Effector memory CD4-positive, alpha-beta T cell (primary cell): Measurements from ENCODE around the gene ERC1.
"Not testable (repeated sequence)": the region's sequence is repeated elsewhere in the genome, so short reads cannot be mapped to it uniquely, and the experiment has no call there.

ENCODE experiments used
- DNase-seq, 3 donors: peaks; one replicate each; pipeline ENCODE4 v3.0.0-alpha.2; 2020
- H3K27ac ChIP-seq: 2 replicates; pipeline ENCODE4 v1.7.0; 2013; ENCODE audit warnings: mild to moderate bottlenecking, low read length, moderate library complexity; ENCODE audit not compliant: insufficient read depth, poor library complexity, severe bottlenecking
- H3K27me3 ChIP-seq: replicated peaks from 2 replicates; pipeline ENCODE4 v1.7.0; 2013; ENCODE audit warnings: mild to moderate bottlenecking, low read length; ENCODE audit not compliant: insufficient read depth, control insufficient read depth, poor library complexity, severe bottlenecking
- H3K36me3 ChIP-seq: 2 replicates; pipeline ENCODE4 v1.7.0; 2013; ENCODE audit warnings: mild to moderate bottlenecking, low read length, moderate library complexity; ENCODE audit not compliant: control insufficient read depth, insufficient read depth
- H3K4me1 ChIP-seq: 2 replicates; pipeline ENCODE4 v1.7.0; 2013; ENCODE audit warnings: low read length, mild to moderate bottlenecking; ENCODE audit not compliant: control insufficient read depth, insufficient read depth, poor library complexity, severe bottlenecking
- H3K4me3 ChIP-seq: 2 replicates; pipeline ENCODE4 v1.7.0; 2013; ENCODE audit warnings: low read length, low read depth, mild to moderate bottlenecking; ENCODE audit not compliant: insufficient read depth, poor library complexity, severe bottlenecking
- H3K9me3 ChIP-seq: 2 replicates; pipeline ENCODE4 v1.7.0; 2013; ENCODE audit warnings: mild to moderate bottlenecking, low read length, moderate library complexity; ENCODE audit not compliant: control insufficient read depth

Gene ERC1

DNA sequence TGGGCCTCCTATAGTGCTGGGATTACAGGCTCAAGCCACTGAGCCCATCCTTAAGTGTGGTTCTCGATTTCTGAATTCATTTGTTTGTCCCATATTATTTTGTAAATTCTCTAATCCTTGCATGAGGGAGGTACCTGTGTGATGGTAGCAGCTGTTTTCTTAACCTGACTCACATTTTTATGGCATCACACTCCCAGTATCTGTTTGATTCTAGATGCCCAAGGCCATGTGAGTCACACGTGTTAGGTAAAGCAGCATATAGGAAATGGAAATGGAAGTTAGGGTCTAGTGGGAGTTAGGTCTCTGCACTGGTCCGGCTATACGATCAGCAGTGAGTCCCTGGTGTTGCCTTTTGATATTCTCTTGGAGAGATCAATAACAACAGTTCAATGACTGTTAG lies 198.1 kb downstream of the ERC1 start:
- no peaks in the 10 kb centered on the region for H3K9me3 ChIP-seq
- no peak for DNase-seq
- no peak overlapping the region for H3K27ac ChIP-seq
- peaks cover 14% of the 10 kb centered on the region for H3K36me3 ChIP-seq
- H3K27me3 ChIP-seq = no peaks in the 10 kb centered on the region
- H3K4me1 ChIP-seq = no peaks in the 10 kb centered on the region
- no peak overlapping the region for H3K4me3 ChIP-seq

DNA sequence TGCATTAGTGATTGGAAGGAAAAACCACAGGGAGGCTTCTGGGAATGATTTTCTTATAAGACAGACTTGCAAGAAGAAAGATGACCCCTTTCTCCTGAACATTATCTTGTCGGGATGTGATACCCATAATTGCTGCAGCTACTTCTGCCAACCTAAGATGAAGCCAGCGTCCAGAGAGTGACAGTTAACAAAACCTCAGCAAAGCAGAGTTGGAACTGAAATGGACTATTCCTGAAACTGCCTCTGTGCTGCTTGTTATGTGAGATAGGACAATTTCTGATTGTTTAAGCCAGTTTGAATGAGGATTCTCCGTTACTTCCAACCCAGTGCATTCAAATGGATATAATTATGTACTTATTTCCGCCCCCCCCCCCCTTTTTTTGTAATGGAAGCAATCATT lies 204.5 kb downstream of the ERC1 start:
- Histone ChIP-seq H3K4me1 (no peaks in the 10 kb centered on the region), H3K36me3 (peaks cover 7% of the 10 kb centered on the region), H3K27ac (no peak overlapping the region), H3K9me3 (no peaks in the 10 kb centered on the region), H3K27me3 (no peaks in the 10 kb centered on the region), H3K4me3 (no peak overlapping the region)
- DNase-seq = no peak

DNA sequence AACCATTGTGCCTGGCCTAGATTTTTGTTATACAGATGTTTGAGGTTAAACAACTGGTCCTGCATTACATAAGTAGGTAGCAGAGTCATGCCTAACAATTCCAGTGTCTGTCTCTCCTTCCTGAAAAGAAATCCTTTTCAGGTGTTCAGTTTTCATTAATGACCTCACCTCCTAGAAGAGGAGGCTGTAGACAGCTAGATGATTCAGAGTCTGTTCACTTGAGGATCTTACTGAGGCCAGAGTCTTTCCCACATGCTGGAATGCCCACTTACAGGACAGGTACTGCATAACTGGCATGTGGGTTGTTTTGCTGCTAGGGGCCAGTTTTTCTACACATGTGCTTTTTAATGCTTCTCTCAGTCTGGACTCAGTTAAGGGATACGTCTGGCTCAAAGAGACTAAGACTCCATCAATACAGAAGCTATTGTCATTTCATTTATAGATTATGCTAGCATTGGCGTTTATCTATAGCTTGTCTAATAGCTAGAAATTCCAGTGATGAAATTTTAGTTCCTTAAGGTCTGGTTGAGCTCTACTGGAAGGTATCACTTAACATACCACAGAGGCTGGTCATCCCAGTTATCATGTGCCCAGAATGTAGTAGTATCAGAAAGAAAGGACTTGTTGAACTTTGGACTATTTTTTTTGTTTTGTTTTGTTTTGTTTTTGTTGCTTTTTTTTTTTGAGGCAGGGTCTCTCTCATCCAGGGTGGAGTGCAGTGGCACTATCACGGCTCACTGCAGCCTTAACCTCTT lies 206.4 kb downstream of the ERC1 start:
- DNase-seq = no peak
- peaks cover 6% of the 10 kb centered on the region for H3K36me3 ChIP-seq
- no peaks in the 10 kb centered on the region for H3K27me3 ChIP-seq
- H3K4me1 ChIP-seq = no peaks in the 10 kb centered on the region
- no peaks in the 10 kb centered on the region for H3K9me3 ChIP-seq
- no peak overlapping the region for H3K4me3 ChIP-seq
- no peak overlapping the region for H3K27ac ChIP-seq

DNA sequence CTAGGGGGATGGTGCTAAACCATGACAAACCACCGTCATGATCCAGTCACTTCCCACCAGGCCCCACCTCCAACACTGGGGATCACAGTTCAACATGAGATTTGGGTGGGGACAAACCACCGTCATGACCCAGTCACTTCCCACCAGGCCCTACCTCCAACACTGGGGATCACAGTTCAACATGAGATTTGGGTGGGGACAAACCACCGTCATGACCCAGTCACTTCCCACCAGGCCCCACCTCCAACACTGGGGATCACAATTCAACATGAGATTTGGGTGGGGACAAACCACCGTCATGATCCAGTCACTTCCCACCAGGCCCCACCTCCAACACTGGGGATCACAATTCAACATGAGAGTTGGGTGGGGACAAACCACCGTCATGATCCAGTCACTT lies 207.8 kb downstream of the ERC1 start:
- not testable (repeated sequence) for H3K4me3 ChIP-seq, H3K27ac ChIP-seq, H3K4me1 ChIP-seq, H3K36me3 ChIP-seq, DNase-seq, H3K9me3 ChIP-seq, H3K27me3 ChIP-seq

DNA sequence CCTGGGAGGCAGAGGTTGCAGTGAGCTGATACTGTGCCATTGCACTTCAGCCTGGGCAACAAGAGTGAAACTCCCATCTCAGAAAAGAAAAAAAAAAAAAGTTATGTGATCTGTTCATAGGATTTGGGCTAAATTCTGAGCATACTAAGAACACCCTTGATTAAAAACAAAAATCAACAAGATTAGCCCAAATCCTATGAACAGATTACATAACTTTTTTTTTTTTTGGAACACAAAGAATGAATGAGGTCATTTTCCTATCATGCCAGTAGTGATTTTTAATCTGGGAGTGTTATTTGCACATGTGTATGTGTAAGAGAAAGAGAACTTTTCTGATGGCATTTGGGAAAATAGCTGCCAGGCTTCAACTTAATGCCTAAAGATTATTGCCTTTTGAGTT lies 208.7 kb downstream of the ERC1 start:
- no peak for DNase-seq
- H3K4me3 ChIP-seq = no peak overlapping the region
- peaks cover 6% of the 10 kb centered on the region for H3K36me3 ChIP-seq
- H3K4me1 ChIP-seq = no peaks in the 10 kb centered on the region
- H3K27ac ChIP-seq = no peak overlapping the region
- H3K9me3 ChIP-seq = no peaks in the 10 kb centered on the region
- no peaks in the 10 kb centered on the region for H3K27me3 ChIP-seq

DNA sequence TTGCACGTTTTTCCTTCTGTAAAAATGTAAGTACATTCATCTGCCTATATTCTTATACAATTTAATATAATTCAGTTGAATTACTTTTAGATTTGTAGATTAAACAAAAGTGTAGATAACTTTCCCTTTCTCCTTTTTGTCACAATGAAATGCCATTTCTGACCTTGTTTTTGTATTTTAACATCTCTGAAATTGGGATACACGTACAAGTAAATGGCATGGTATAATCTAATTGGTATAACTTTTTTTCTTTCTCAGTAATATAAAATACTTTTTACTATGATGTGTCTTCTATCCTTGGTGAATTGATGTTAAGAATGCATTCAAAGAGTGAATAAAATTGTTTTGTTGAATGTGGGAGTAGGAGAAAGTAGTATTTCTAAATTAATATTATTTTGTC lies 210.0 kb downstream of the ERC1 start:
- Histone ChIP-seq H3K9me3 (no peaks in the 10 kb centered on the region), H3K27me3 (no peaks in the 10 kb centered on the region), H3K4me1 (no peaks in the 10 kb centered on the region), H3K27ac (no peak overlapping the region), H3K4me3 (no peak overlapping the region), H3K36me3 (peaks cover 6% of the 10 kb centered on the region)
- no peak for DNase-seq

DNA sequence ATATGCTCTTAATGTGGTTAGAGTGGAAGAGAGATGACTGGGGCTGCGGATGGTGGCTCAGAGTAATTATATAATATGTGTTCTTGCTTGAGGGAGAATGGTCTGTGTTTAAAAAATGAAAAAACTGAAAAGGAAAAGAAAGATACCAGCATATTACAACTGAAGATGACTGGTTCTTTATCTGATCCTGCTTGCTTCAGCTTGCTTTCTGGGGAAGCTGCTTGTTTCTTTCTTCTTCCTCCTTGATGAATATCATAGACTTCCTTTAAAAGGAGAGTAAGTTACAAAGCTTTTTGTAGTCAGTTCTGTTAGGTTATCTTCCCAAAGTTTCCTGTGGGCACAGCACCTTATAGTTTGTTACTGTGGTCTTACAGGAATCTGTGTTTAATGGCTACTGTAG lies 210.9 kb downstream of the ERC1 start:
- DNase-seq = no peak

DNA sequence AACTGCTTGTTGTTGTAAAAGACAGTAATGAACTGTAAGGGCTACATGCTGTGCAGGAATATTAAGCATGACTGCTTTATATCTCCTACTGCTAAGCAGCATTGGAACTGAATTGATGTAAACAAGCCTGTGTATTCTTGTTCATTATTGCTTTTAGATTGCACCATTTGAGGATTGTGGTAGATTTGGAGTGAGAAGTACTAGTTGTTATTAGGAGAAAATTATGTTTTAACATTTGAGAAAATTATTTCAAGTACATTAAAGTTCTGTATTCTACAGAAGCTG lies 212.7 kb downstream of the ERC1 start:
- Histone ChIP-seq H3K27ac (no peak overlapping the region), H3K36me3 (peaks cover under 1% of the 10 kb centered on the region), H3K4me3 (no peak overlapping the region), H3K4me1 (no peaks in the 10 kb centered on the region), H3K9me3 (no peaks in the 10 kb centered on the region), H3K27me3 (no peaks in the 10 kb centered on the region)
- no peak for DNase-seq

More for the DNA sequence above, 210.9 kb downstream of the ERC1 start:
- H3K27me3 ChIP-seq = no peaks in the 10 kb centered on the region
- peaks cover 6% of the 10 kb centered on the region for H3K36me3 ChIP-seq
- no peaks in the 10 kb centered on the region for H3K4me1 ChIP-seq
- no peak overlapping the region for H3K27ac ChIP-seq
- H3K4me3 ChIP-seq = no peak overlapping the region
- no peaks in the 10 kb centered on the region for H3K9me3 ChIP-seq

DNA sequence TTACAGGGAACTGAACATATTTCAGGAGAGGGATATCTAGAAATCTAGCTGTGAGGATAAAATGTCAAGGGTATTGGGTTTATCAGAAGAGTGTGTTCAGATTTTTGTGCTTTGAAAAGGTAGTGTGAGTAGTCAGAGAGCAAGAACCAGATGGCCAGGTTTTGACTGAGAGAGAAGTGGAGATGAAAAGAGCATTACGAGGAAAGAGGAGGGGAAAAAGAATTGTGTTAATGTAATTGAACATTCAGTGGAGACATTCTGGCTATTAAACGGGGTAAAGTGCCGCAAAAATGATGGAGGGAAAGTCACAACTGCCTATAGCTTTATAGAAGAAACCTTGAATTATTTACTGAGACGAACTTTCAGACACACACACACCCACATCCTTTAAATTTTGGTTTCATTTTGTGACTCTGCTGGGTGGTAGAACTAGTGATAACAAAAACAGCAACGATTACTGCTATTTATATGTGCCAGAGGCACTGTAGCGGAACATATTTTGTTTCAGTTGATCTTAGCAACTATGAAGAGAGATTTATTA lies 213.6 kb downstream of the ERC1 start:
- DNase-seq = no peak
- H3K36me3 ChIP-seq = no peaks in the 10 kb centered on the region
- H3K27me3 ChIP-seq = no peaks in the 10 kb centered on the region
- H3K4me3 ChIP-seq = peak overlapping the region; percentile 46
- H3K9me3 ChIP-seq = no peaks in the 10 kb centered on the region
- no peaks in the 10 kb centered on the region for H3K4me1 ChIP-seq
- H3K27ac ChIP-seq = peak overlapping the region; percentile 47

DNA sequence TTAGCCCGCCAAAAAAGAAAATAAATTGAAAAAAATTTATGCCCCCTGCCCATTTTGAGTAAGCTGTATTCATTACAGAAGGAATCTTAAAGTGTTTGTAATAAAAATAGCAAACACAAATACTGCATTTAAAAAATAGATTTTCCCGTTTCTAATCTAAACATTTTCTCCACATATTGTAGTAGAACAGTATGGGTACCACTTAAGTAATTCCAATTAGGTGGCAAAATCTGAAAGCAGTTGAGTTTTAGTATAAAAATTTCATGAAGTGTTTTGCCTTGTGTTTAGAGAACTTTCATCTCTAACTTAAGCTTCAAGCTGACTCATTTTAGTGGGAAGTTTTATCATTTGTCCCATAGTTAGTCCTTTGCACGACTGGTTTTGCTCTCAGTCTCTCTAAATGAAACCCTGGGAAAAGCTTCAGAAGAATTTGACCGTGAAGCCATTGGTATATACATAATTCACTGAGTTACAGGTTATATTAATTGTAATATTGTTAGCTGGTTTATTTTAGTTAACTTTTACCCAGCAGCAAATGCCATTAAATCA lies 214.6 kb downstream of the ERC1 start:
- Histone ChIP-seq H3K4me3 (no peak overlapping the region), H3K4me1 (no peaks in the 10 kb centered on the region), H3K36me3 (no peaks in the 10 kb centered on the region), H3K27me3 (no peaks in the 10 kb centered on the region), H3K27ac (no peak overlapping the region), H3K9me3 (no peaks in the 10 kb centered on the region)
- no peak for DNase-seq
